ENCODE results near the gene TCHHL1.
A peak's percentile ranks its signal among the peaks of the same experiment; 100 is the strongest.

Gene TCHHL1

DNA sequence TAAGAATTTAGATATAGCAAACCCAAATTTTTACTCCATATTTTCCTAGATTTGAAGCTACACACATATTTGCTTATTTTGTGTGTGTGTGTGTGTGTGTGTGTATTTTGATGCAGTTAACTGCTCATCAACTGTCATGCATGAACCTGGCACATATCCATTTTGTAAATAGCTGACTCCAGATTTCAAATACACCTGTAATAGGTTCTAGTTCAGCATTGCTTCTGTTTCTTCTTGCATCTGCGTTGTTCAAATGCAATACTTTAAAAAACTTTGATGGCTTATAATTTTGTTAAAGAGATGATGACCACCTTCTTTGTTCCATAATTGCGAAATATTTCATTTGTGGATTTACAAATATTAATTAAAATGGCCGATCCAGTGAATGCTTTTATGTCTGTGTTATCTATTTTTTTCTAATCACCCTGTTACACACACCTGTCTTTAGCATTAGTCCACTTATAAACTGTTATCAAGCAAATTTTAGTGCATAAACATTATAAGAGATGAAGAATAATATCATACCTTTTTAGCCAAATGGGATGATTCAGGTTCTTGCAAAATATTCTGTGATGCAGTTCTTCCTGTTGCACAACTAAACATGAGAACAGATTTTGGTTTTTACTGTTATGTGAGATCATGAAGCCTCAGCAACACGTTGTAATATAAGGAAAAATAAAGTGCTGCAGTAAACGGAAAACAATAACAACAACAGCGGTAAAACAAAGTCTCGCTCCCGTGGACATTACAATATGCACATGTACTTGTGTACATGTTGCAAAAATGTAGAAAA is 39.4 kb downstream of the TCHHL1 start:
- Histone ChIP-seq H3K27ac (no peak overlapping the region), H3K27me3 (ENCODE audit: insufficient read depth, low read depth, severe bottlenecking) (peaks cover 98% of the 10 kb centered on the region), H3K36me3 (no peaks in the 10 kb centered on the region), H3K9me3 (ENCODE audit: severe bottlenecking) (peaks cover 7% of the 10 kb centered on the region), H3K4me3 (ENCODE audit: low read depth, low read length) (no peak overlapping the region)
- no peak for DNase-seq
- TF ChIP-seq, protein P1, sequence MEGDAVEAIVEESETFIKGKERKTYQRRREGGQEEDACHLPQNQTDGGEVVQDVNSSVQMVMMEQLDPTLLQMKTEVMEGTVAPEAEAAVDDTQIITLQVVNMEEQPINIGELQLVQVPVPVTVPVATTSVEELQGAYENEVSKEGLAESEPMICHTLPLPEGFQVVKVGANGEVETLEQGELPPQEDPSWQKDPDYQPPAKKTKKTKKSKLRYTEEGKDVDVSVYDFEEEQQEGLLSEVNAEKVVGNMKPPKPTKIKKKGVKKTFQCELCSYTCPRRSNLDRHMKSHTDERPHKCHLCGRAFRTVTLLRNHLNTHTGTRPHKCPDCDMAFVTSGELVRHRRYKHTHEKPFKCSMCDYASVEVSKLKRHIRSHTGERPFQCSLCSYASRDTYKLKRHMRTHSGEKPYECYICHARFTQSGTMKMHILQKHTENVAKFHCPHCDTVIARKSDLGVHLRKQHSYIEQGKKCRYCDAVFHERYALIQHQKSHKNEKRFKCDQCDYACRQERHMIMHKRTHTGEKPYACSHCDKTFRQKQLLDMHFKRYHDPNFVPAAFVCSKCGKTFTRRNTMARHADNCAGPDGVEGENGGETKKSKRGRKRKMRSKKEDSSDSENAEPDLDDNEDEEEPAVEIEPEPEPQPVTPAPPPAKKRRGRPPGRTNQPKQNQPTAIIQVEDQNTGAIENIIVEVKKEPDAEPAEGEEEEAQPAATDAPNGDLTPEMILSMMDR (IDR thresholded peaks at IDR 0.05; ENCODE audit: low read depth, low read length), result no peak

DNA sequence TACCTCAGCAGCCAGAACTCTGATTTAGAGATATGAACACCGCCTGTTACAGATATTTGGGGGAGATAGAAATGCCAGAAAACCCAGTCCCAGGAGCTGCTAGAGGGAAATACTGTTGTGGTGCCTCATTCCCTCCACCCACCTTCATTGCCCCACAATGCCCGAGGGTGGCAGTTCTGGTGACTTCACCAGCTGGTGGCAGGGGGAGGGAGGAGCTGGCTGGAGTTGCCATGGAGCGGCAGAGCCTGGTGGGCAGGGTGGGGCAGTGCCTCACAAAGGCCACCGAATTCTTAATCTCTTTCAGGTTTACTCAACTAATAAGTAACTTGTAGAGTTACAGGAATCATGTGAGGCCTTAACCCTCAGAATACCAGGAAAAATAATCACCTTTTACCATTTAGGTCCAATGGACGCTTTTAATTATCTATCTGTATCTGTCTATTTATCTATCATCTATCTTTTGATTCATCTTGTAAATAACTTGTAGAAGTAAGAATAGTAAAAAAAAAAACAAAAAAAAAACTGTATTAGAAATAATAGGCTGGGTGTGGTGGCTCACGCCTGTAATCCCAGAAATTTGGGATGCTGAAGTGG is 40.4 kb downstream of the TCHHL1 start:
- Histone ChIP-seq H3K27ac (no peak overlapping the region), H3K27me3 (ENCODE audit: insufficient read depth, low read depth, severe bottlenecking) (peaks cover 98% of the 10 kb centered on the region), H3K4me3 (ENCODE audit: low read depth, low read length) (peak overlapping the region; percentile 32; the same call in 1 of the 2 replicates), H3K36me3 (no peaks in the 10 kb centered on the region), H3K9me3 (ENCODE audit: severe bottlenecking) (peaks cover 7% of the 10 kb centered on the region)
- TF ChIP-seq, protein P1 (IDR thresholded peaks at IDR 0.05; ENCODE audit: low read depth, low read length), result no peak
- no peak for DNase-seq

DNA sequence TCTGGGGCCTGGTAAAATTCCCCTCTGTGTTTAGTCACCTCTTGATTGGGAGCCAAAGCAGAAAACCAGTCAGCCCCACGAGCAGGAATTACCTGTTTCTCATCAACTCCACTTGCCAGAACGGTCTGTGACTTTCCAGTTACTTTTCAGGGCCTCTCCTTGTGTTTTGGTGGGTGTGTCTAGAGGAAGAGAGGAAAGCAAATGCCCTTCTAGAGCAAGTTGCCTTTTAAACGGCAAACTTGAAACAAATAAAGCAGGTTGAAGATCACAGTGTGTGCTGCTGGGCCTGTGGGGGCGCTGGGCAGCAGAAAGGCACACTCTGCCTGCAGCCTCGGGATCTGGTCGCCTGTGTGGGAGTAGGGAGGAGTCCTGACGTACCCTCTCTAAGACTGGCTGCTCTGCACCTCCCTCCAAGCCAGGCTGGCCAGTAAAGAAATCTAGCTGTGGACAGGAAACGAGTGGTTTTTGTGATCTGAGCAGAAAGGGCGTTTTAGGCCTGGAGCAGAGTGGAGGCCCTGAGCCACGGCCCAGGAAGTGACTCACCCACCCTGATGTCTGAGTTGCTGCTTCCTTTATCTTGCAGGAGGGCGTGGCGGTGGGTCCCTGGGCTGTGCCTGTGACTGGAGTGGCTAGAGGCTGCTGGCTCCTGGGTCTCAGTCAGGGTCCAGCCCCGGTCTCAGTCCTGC is 41.0 kb downstream of the TCHHL1 start:
- Histone ChIP-seq H3K4me3 (ENCODE audit: low read depth, low read length) (peak overlapping the region; percentile 32), H3K36me3 (no peaks in the 10 kb centered on the region), H3K27ac (no peak overlapping the region), H3K9me3 (ENCODE audit: severe bottlenecking) (peaks cover 7% of the 10 kb centered on the region), H3K27me3 (ENCODE audit: insufficient read depth, low read depth, severe bottlenecking) (peaks cover 98% of the 10 kb centered on the region)
- TF ChIP-seq, protein P1 (IDR thresholded peaks at IDR 0.05; ENCODE audit: low read depth, low read length), result peak; percentile 97
- peak; percentile 90 for DNase-seq

DNA sequence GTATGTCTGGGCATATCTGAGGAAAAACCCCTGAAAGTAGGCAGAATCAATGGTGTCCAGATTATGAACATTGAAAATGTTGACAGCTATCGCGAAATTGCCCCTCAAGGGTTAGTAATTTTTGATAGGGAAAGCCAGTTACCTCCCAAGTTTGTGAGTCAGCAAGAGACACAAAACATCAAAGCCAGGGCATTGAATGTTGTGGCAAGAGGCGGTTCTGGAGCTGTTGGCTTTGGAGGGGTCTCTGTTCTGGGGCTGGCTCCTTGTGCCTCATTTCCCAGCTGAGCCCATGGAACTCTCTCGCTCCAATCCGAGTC is 41.5 kb downstream of the TCHHL1 start:
- TF ChIP-seq, protein P1 (IDR thresholded peaks at IDR 0.05; ENCODE audit: low read depth, low read length), result no peak
- peaks cover 4% of the 10 kb centered on the region for H3K9me3 ChIP-seq (ENCODE audit: severe bottlenecking)
- peaks cover 98% of the 10 kb centered on the region for H3K27me3 ChIP-seq (ENCODE audit: insufficient read depth, low read depth, severe bottlenecking)

DNA sequence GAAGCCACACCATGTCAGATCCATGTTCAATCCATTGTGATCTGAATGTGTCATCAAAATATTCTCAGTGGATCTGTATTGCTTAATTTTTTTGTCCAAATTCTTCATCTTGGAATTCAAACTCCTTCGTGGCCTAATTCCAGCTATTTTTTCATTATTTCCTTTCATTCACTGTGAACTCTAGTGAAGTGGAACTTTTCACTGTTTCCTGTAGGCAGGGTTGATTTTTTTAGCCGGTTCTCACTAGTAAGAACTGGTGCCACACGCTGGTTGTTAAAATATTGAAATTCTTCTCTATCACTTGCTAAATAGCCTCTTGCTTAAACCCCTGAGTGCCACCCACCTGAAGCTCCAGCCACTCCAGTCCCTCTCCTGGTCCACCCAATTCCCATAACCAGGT is 44.5 kb downstream of the TCHHL1 start:
- H3K27me3 ChIP-seq (ENCODE audit: insufficient read depth, low read depth, severe bottlenecking), result peaks cover 98% of the 10 kb centered on the region
- H3K4me3 ChIP-seq (ENCODE audit: low read depth, low read length), result no peak overlapping the region
- H3K27ac ChIP-seq, result no peak overlapping the region
- peaks cover 6% of the 10 kb centered on the region for H3K9me3 ChIP-seq (ENCODE audit: severe bottlenecking)
- no peaks in the 10 kb centered on the region for H3K36me3 ChIP-seq
- TF ChIP-seq, protein P1 (IDR thresholded peaks at IDR 0.05; ENCODE audit: low read depth, low read length), result no peak
- no peak for DNase-seq

More for the DNA sequence above, 41.5 kb downstream of the TCHHL1 start:
- DNase-seq, result no peak
- no peak overlapping the region for H3K4me3 ChIP-seq (ENCODE audit: low read depth, low read length)
- H3K36me3 ChIP-seq, result no peaks in the 10 kb centered on the region
- no peak overlapping the region for H3K27ac ChIP-seq
